NCI-H2227 (cell line): ENCODE measurements around the gene CAPZB.

Experiments
- DNase-seq: peaks from one replicate; lab custom pipeline; 2025; ENCODE audit not compliant: unreplicated experiment; lab: John Stamatoyannopoulos, UW

Gene CAPZB

DNA sequence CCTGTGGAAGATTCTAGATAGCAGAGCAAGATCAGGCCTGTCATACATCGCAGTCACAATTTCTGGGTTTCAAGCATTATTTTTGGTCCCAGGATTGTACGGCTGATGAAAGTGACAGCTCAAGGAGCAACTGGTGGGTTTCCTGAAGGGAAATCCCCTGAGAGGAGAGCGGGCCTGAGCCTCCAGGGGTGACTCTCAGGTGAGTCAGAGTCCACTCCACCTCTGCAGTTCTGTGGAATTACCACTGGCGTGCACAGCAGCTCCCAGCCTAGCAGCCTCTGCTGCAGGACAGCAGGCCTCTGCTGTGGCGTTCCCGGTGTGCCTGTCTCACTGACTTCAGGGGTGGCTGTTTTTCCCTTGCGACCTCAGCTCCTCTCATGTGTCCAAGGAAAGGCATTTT is 148.8 kb downstream of the CAPZB start:
- no peak for DNase-seq

DNA sequence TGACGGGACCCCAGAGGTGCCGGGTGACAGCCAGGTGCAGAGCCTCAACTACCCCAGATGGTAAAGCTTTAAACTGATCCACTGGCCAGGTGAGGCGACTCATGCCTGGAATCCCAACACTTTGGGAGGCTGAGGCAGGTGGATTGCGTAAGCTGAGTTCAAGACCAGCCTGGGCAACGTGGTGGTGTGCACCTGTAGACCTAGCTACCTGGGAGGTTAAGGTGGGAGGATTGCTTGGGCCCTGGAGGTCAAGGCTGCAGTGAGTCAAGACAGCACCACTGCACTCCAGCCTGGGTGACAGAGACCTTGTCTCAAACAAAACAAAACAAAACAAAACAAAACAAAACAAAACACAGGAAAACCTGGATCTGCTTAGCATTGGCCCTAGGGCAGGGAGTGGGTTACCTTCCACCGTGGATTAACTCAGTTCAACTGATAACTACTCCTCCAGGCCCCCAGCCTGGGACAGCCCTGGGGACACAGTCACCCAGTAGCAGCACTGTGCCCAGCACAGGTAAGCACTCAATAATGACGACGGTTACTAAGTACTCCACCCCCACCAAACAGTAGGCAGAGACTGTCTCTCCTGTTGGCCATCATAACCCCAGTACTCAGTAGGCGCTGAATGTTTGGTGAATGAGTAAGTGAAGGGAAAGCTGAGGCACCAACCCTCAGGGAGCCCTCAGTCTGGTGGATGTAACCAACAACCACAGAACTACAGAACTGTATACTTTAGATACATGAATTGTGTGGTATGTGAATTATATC is 151.6 kb downstream of the CAPZB start:
- no peak for DNase-seq

DNA sequence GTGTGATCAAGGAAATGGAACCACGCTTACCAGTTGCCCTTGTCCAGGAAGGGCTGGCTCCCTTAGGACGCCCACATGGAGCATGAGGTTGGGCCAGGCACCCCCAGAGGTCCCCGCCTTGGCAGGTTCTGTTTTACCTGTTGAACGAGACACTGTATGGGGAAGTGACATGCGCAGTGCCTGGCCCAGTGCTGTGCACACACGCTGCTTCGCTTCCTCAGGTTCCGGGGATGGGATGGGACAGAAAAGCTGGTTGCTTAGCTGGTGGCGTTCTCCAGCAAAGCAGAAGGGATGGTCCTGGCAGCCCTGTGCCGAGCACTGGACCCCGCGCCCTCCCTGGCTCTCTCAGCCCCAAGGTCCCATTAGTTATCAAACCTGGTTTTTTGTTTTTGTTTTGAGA is 152.5 kb downstream of the CAPZB start:
- no peak for DNase-seq

DNA sequence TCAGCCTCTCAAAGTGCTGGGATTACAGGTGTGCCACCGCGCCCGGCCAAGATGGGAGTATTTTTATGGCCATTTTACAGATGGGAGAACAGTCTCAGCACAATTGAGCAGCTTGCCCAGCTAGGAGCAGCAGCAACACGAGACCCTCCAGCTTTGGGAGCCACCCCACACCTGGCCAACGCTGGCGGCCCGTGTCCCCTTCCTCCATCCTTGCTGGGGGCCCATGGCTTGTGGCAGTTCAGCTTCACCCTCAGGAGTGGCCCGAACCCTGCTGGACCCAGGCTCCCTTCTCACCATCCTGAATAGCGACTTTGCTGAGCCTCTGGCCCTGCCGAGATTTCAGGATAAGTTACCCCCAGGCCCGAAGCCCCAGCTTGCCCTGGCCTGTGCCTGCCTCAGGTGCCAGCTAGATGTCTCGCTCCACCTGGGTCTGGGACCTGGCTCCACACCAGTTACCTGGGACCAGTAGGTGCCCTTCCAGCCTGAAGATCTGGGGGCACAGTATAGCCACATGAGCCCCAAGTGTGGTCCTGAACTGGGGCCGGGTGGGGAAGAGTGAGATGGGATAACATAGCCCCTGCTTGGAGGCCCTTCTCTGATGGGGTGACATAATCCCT is 154.0 kb downstream of the CAPZB start:
- DNase-seq, result no peak

GRCh38 chr1:19330449-19331135 is 154.7 kb downstream of the CAPZB start:
- DNase-seq, result no peak

- no peak for DNase-seq
These were observed 155.7 kb downstream of the CAPZB start for GRCh38 chr1:19329611-19330010.

- DNase-seq, result no peak
These were observed 156.2 kb downstream of the CAPZB start for GRCh38 chr1:19329188-19329587.

DNA sequence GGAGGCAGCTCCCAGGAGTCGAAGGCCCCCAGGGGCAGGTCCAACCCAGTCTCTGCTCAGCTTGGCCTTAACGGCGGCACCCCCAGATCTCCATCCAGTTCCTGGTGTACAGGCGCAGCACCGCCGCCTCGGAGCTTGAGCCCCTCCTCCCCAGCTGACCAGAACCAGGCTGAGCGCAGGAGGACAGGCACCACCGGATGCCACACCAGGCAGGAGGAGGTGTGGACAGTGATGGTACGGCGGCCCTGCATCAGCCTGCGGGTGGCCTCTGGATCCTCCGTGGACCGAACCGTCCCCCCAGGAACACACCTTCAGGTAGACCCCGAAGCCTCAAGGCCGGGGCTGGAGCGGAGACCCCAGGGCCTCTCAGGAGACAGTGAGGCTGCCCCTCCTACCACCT is 156.9 kb downstream of the CAPZB start:
- no peak for DNase-seq

GRCh38 chr1:19327736-19328135 is 157.6 kb downstream of the CAPZB start:
- DNase-seq, result no peak

- no peak for DNase-seq
These were observed 158.0 kb downstream of the CAPZB start for GRCh38 chr1:19327301-19327700.

- DNase-seq, result no peak
These were observed 158.6 kb downstream of the CAPZB start for GRCh38 chr1:19326748-19327065.

GRCh38 chr1:19325958-19326747 is 159.2 kb downstream of the CAPZB start:
- no peak for DNase-seq

DNA sequence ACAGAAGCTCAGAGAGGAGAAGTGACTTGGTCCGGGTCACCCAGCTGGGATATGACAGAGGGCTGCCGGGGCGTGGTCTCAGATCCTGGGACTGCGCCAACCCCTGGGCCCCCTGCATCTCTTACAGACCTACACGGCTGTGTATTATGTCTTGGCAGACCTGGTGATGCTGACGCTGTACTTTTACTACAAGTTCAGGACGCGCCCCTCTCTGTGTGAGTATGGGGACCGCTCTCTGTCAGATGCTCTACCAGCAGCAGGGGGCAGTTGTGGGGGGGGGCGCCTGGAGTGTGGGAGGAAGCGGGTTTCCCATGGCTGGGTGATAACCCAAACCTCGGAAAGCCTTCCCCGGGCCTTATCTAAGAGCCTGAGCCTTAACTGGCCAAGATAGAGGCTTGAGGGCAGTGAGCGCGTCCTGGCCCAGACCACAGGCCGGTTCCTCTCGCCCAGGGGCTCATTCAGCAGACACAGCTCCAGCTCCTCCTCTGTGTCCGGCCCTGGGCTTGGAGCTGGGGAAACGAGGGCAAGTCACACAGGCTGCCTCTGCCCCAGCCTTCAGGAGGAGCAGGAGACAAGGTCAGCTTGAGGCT is 159.9 kb downstream of the CAPZB start:
- DNase-seq, result no peak

DNA sequence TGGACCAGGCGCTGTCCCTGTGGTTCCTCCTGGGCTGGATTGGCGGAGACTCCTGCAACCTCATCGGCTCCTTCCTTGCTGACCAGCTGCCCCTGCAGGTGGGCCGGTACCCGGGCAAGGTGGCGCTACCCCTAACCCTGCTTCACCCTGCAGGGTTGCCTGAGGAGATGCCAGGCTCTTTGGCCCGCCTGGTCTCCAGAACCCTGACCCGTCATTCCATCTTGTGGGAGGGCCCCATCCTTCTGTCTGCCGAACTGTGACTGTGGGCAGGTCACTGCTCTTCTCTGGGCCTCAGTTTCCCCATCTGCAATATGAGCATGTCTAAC is 160.7 kb downstream of the CAPZB start:
- DNase-seq, result no peak

DNA sequence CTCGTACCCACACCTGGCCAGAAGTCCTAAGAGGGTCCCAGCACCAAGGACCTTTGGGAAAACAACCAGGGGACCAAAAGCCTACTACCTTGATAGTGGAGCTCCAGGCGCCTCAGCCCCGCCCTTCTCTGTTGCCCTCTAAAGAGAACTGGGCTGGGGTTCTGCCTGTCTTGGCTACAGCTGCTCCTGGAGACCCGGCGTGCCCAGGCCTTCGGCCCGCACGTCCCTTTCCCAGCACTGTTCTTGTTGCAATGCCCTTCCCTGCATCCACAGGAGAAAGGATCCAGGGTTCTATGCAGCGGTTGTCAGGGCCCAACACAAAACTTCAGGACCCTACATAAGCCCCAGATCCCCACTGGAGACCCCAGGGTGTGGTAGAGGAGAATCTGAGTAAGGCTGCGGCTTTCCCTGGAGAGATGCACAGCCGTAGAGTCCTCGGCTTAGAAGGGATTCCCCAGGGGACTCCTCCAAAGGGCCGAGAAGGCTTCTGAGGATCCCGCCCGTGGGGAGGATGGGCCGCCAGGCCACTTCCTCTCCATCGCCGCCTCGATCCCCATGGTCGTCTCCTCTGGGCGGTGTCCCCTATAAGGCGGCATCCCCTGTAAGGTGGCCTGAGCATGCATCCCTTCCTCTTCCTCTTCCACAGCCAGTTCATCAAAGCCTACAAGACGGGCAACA is 161.2 kb downstream of the CAPZB start:
- DNase-seq, result no peak

DNA sequence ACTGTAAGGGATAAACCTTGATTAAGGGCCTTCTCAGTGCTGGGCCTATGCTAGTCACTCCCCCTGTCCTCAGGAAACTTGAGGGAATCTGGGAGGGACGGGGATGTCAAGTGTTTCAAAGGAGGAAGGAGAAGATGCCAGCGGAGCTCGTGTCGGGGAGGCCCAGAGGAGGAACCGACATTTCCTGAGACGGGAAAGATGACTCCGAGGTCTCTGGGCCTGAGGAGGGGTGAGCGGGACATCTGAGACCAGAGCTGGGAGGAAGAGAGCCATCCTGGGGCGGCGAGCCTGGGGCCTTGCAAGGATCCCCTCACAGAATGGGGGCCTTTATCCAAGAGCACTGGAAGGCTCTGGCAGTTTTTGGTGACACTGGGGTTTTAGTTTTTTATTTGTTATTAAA is 162.9 kb downstream of the CAPZB start:
- DNase-seq, result no peak

GRCh38 chr1:19321071-19321470 is 164.3 kb downstream of the CAPZB start:
- DNase-seq, result no peak

DNA sequence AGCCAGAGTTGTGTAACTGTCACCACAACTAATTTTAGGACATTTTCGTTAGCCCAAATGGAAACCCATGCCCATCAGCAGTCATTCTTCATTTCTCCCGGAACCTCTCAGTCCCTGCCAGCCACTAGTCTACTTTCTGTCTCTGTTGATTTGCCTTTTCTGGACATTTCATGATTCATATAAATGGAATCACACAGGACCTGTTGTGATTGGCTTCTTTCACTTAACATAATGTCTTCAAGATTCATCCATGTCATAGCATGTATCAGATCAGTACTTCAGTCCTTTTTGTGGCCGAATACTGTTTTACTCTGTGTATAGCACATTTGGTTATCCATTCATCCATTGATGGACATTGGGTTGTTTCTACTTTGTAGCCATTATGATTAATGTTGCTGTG is 166.1 kb downstream of the CAPZB start:
- no peak for DNase-seq

- no peak for DNase-seq
These were observed 168.0 kb downstream of the CAPZB start for GRCh38 chr1:19317126-19317910.
